HEK293 (cell line): ENCODE data around the gene ENAH.

Experiments used
- ZNF18 ChIP-seq: fragments of 450-650 bp; formaldehyde crosslinking; IDR thresholded peaks from 2 replicates; pipeline ENCODE4 v1.5.1; 2016; ENCODE audit warnings: missing biosample characterization, missing genetic modification characterization
- TF ChIP-seq, protein P1 (sequence below): fragments of 450-650 bp; formaldehyde crosslinking; IDR thresholded peaks from 2 replicates; pipeline ENCODE4 v1.5.1; 2017; ENCODE audit warnings: missing biosample characterization, mild to moderate bottlenecking, missing genetic modification characterization, moderate library complexity
- TF ChIP-seq, protein P2 (sequence below): fragments of 450-650 bp; formaldehyde crosslinking; IDR thresholded peaks from 2 replicates; pipeline ENCODE4 v1.5.1; 2016; ENCODE audit warnings: missing biosample characterization, missing genetic modification characterization

- TF ChIP-seq, protein P1, sequence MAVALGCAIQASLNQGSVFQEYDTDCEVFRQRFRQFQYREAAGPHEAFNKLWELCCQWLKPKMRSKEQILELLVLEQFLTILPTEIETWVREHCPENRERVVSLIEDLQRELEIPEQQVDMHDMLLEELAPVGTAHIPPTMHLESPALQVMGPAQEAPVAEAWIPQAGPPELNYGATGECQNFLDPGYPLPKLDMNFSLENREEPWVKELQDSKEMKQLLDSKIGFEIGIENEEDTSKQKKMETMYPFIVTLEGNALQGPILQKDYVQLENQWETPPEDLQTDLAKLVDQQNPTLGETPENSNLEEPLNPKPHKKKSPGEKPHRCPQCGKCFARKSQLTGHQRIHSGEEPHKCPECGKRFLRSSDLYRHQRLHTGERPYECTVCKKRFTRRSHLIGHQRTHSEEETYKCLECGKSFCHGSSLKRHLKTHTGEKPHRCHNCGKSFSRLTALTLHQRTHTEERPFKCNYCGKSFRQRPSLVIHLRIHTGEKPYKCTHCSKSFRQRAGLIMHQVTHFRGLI (tag by site-specific recombination), result no peak
- no peak for TF ChIP-seq ZNF18 (tag by site-specific recombination)
- TF ChIP-seq, protein P2, sequence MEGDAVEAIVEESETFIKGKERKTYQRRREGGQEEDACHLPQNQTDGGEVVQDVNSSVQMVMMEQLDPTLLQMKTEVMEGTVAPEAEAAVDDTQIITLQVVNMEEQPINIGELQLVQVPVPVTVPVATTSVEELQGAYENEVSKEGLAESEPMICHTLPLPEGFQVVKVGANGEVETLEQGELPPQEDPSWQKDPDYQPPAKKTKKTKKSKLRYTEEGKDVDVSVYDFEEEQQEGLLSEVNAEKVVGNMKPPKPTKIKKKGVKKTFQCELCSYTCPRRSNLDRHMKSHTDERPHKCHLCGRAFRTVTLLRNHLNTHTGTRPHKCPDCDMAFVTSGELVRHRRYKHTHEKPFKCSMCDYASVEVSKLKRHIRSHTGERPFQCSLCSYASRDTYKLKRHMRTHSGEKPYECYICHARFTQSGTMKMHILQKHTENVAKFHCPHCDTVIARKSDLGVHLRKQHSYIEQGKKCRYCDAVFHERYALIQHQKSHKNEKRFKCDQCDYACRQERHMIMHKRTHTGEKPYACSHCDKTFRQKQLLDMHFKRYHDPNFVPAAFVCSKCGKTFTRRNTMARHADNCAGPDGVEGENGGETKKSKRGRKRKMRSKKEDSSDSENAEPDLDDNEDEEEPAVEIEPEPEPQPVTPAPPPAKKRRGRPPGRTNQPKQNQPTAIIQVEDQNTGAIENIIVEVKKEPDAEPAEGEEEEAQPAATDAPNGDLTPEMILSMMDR, result no peak
Measured at GRCh38 chr1:225617479-225617878, 35.4 kb downstream of the ENAH start.
